GM13976 (cell line): ENCODE data around the gene DTD1.

ENCODE experiments used
- DNase-seq: peaks from one replicate; pipeline ENCODE4 v3.0.0; 2012; ENCODE audit warnings: low spot score
- CTCF ChIP-seq: IDR thresholded peaks from 2 replicates; pipeline ENCODE4 v1.5.1; 2012; ENCODE audit warnings: borderline replicate concordance, mild to moderate bottlenecking; ENCODE audit not compliant: insufficient read depth; ENCODE audit errors: extremely low read depth, missing control alignments, control extremely low read depth
- in situ Hi-C: fragments of 300-500 bp; cut with MboI; formaldehyde crosslinking; loops from one replicate; pipeline ENCODE4 v1.12.0; 2022; ENCODE audit warnings: low sequenced_read_pairs, mixed read lengths, inconsistent platforms; ENCODE audit not compliant: unreplicated experiment

Gene DTD1

DNA sequence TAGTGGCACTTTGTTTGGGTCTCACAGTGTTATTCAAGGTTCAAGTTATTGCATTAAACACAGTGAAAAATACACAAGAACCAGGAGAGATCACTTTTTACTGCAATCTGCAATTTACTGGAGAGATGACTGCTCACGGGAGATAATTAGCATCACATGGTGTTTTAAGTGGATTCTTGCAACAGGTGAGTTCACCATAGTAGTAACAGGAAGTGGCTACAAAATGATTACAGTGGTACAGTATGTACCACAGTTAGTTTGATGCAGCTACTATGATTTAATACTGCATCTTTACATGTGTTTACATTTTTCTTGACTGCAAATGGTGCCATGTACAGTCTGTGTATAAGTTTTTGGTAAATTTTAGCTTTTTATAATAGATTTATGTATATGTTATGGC lies 129.2 kb downstream of the DTD1 start:
- no peak for DNase-seq
- in situ Hi-C loops: no loop called here
- no peak for TF ChIP-seq CTCF

DNA sequence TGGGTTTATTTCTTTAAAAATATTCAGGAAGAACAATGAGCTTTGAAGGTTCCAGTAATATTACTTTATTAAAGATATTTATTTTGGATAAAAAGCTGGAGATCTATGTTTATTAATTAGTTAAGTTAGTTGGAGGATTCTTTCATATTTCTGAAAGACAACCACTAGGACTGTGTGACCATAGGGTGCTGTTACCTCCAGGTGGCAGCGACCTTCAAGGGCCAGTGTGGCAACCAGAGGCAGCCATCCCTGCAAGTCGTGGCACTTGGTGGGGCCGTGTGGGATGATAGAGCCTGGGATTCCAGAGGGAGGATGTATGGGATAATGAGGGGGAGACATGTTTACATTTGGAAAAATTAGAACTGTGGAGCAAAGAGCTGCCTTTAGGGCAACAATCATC lies 130.3 kb downstream of the DTD1 start:
- in situ Hi-C loops: no loop called here
- TF ChIP-seq CTCF: no peak
- DNase-seq: no peak

DNA sequence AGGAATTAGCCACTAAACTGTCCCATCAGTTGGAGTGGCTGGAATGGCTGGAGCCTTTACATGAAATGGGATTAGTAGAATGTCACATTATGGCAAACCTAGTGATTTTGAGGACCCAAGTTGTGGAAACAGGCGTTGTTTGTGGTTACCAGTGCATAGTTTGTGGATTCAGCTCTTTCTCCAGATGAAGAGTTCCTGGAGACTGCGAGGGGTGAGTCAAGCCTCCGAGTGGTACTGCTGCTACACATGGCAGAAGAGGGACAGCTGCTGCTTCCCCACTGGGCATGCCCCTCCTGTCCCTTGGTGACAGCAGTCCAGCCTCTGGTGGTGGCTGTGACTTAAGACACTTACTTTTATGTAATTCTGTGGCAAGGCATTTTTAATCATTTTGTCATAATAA lies 131.6 kb downstream of the DTD1 start:
- TF ChIP-seq CTCF: no peak
- in situ Hi-C loops: no loop called here
- DNase-seq: no peak

DNA sequence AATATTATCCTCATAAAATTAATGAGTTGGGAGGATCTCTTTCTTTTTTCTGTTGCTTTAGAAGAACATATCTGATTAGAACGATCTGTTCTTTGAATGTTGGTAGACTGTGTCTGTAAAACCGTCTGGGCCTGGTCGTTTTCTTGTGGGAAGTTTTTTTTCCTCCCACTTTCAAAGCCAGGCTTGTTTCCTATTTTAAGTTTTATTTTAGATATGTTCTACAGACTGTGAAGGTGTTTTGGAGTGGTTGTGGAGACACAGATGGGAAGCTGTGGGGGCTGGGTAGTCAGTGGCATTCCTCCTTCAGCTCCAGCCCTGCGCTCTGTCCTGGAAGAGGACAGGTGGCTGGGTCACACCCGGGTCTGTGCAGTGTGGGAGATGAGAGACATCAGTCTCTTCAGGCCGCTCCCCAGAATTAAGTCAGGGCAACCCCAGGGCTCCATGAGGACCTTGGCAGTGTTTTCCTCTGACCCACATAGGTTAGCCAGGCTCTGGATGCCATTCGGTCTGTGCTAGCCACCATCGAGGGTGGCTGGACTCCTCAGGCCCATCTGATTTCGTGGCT lies 133.8 kb downstream of the DTD1 start:
- no peak for TF ChIP-seq CTCF
- in situ Hi-C loops: no loop called here
- DNase-seq: no peak

DNA sequence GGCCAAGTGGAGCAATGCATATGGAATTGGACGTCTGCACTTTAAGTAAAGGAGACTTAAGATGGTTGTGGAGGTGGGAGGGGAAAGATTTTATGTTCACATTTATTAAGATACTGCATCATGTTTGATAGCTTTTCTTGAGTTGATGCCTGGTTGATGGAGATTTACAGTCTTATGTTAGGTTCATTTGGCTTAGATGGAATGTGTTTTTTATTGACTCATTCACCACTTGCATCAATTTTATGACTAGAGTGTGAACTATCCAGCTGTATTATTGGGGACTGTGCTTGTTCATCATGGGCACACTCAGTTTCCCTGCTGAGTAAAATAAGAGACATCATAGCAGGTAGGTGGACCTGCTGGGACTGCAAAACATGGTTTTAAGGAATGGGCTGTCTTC lies 134.5 kb downstream of the DTD1 start:
- in situ Hi-C loops: no loop called here
- TF ChIP-seq CTCF: no peak
- DNase-seq: no peak

GRCh38 chr20:18724077-18724476 lies 136.2 kb downstream of the DTD1 start:
- in situ Hi-C loops: no loop called here
- no peak for DNase-seq
- TF ChIP-seq CTCF: no peak

DNA sequence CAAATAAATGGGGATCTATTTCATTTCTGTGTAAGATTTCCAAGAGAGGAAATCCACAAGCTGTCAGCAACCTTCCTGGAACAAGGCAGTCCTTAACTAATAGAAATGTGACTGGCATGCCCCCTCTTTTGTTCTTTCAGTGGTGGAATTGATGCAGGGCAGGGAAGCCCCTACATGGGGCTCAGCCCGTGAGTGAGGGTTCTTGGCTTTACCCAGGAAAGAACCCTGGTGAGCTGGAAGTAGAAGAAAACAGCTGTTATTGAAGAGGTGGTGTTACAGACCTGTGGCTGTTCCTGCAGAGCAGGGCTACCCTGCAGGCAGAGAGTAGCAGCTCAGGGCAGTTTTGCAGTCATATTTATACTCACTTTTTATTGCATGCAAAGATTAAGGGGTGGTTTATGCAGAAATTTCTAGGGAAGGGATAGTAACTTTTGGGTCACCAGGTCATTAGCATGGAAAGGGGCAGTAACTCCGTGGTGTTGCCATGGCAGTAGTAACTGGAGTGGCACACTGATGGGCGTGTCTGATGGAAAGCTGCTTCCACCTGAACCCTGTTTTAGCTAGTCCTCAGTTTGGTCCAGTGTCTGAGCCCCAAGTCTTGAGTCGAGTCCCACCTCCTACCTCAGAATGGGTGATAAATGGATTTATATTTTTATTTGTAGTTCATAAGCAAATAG lies 137.1 kb downstream of the DTD1 start:
- no peak for DNase-seq
- in situ Hi-C loops: no loop called here
- TF ChIP-seq CTCF: no peak
